Keratinocyte (primary cell): ENCODE measurements around the gene RBBP4.

Source experiments
- EZH2 ChIP-seq: IDR thresholded peaks from one replicate; pipeline ENCODE4 v1.6.1; 2012; ENCODE audit warnings: inconsistent platforms, mild to moderate bottlenecking, low read length, moderate library complexity
- TF ChIP-seq, protein P1 (sequence below), 3 experiments: IDR thresholded peaks in 1 of 3; conservative IDR thresholded peaks in 1 of 3; optimal IDR thresholded peaks in 1 of 3; 2 replicates in 2 of 3; 3 replicates in 1 of 3; pipeline versions ENCODE3 to v1.5.1; 2011; ENCODE audit warnings: low read length in 3 of 3, mild to moderate bottlenecking in 3 of 3, moderate library complexity in 2 of 3, control low read depth in 1 of 3, inconsistent platforms in 1 of 3; ENCODE audit not compliant: insufficient read depth in 2 of 3; ENCODE audit errors: extremely low read depth in 1 of 3

DNA sequence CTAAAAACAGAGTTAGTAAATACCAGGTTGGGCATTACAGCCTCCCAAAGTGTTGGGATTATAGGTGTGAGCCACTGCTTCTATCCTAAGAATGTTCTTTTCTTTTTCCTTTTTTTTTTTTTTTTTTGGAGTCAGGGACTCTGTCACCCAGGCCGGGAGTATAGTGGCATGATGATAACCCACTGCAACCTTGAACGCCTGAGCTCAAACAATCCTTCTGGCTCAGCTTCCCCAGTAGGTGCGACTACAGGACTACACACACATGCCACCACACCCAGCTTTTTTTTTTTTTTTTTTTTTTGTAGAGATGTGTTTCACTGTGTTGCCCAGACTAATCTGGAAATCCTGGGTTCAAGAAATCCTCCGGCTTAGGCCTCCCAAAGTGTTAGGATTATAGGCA is 6.6 kb upstream of the RBBP4 start:
- TF ChIP-seq, protein P1, sequence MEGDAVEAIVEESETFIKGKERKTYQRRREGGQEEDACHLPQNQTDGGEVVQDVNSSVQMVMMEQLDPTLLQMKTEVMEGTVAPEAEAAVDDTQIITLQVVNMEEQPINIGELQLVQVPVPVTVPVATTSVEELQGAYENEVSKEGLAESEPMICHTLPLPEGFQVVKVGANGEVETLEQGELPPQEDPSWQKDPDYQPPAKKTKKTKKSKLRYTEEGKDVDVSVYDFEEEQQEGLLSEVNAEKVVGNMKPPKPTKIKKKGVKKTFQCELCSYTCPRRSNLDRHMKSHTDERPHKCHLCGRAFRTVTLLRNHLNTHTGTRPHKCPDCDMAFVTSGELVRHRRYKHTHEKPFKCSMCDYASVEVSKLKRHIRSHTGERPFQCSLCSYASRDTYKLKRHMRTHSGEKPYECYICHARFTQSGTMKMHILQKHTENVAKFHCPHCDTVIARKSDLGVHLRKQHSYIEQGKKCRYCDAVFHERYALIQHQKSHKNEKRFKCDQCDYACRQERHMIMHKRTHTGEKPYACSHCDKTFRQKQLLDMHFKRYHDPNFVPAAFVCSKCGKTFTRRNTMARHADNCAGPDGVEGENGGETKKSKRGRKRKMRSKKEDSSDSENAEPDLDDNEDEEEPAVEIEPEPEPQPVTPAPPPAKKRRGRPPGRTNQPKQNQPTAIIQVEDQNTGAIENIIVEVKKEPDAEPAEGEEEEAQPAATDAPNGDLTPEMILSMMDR (optimal IDR thresholded peaks at IDR 0.05 in 1 of 3, IDR thresholded peaks at IDR 0.05 in 1 of 3, conservative IDR thresholded peaks at IDR 0.05 in 1 of 3; ENCODE audit: extremely low read depth in 1 of 3, insufficient read depth in 2 of 3, low read length in 3 of 3): no peak
- TF ChIP-seq EZH2: no peak
